Esophagus squamous epithelium (tissue), 4 donors: Measurements from ENCODE around the gene FMO3.

Experiments used
- CTCF ChIP-seq, 6 experiments: fragments of 450-650 bp in 4 of 6; fragments of 200-600 bp in 2 of 6; sonication (generic) in 2 of 6; IDR thresholded peaks; one replicate each; pipeline ENCODE4 v1.5.1; 2016 to 2019; ENCODE audit warnings: antibody characterized with exemption in 6 of 6, mild to moderate bottlenecking in 4 of 6, moderate library complexity in 4 of 6
- POLR2A ChIP-seq, 4 donors: fragments of 450-650 bp; IDR thresholded peaks; one replicate each; pipeline ENCODE4 v1.6.1; 2017; ENCODE audit warnings: antibody characterized with exemption in 4 of 4, mild to moderate bottlenecking in 4 of 4, moderate library complexity in 3 of 4

- TF ChIP-seq CTCF (IDR thresholded peaks at IDR 0.05) = no peak
- TF ChIP-seq POLR2A (IDR thresholded peaks at IDR 0.05) = no peak
Measured at GRCh38 chr1:171140956-171141687, 50.4 kb downstream of the FMO3 start.
